HG03342 (cell line): ENCODE data around the gene ETV6.

Source experiments
- ATAC-seq: cut with Tn5 transposase; IDR thresholded peaks from one replicate; pipeline ENCODE4 v1.9.1; 2021; ENCODE audit warnings: mild to moderate bottlenecking, moderate library complexity; ENCODE audit not compliant: unreplicated experiment

The ETV6 gene

DNA sequence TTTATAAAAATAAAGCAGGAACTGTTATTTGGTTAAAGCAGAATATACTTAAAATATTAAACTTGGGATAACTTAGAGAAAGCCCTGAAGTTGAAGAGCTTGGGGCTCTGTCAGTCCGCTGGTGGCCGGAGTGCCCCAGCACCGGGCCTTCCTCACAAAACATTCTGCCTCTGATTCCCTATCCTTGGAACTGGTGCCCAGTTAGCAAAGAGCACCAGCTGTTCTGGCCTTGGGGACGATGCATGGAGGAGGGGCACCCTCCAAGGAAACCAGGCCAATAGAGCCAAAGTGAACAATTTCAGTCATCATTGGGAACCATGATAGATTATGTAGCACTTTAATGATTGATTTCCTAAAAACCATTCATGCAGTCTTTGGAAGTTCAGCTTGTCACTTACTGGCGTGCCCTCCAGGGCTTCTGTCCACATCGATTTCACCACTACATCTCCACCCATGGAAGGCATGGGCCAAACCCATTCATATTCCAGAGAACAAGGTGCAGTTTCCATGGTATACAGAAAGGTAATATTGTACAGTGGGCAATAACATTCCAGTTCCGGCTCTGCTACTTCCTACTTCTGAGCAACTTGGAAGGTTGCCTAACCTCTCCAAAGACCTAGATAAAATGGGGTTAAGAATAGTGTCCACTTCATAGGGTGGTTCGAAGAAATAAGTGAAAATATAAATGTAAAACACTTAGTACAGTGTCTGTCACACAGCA is 145.9 kb downstream of the ETV6 start:
- ATAC-seq = no peak

GRCh38 chr12:11795913-11796459 is 146.5 kb downstream of the ETV6 start:
- no peak for ATAC-seq

GRCh38 chr12:11797317-11797913 is 147.9 kb downstream of the ETV6 start:
- no peak for ATAC-seq

GRCh38 chr12:11798006-11798708 is 148.7 kb downstream of the ETV6 start:
- ATAC-seq = no peak

DNA sequence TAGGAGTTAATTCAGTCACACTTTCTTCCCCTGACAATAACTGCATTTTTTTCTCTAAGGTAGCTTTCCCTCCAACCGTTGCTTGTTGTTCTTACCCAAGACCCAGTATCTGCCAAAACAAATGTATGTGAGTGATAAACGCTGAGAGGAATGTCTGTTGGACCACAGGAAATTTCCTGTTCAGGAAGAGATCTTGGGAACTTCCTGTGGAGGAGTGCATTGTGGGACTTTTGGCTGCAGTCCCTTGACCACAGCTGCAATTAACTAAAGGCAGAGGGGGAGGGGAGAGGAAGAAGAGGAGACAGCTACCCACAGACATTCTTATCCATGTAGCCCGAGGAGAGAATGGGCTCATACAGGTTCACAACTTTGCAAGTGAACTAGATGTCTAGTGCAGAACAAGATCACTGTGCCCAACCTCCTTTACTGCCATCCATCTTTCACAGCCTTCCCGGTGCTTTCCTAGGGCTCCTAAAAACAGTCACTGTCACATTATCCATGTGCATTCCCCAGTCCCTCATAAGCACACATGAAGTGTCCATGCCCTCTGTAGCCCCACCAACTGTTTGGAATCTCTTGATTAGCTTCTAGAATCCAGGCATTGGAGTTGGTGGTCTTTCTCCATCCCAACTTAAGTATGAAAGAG is 149.5 kb downstream of the ETV6 start:
- no peak for ATAC-seq

GRCh38 chr12:11799502-11799873 is 150.0 kb downstream of the ETV6 start:
- ATAC-seq = no peak

GRCh38 chr12:11801643-11802042 is 152.2 kb downstream of the ETV6 start:
- ATAC-seq = no peak

- no peak for ATAC-seq
Observed at GRCh38 chr12:11804130-11804529, 154.7 kb downstream of the ETV6 start.

- ATAC-seq = no peak
Observed at GRCh38 chr12:11805043-11805442, 155.6 kb downstream of the ETV6 start.

GRCh38 chr12:11805680-11806079 is 156.2 kb downstream of the ETV6 start:
- ATAC-seq = no peak

GRCh38 chr12:11807458-11807857 is 158.0 kb downstream of the ETV6 start:
- ATAC-seq = no peak

DNA sequence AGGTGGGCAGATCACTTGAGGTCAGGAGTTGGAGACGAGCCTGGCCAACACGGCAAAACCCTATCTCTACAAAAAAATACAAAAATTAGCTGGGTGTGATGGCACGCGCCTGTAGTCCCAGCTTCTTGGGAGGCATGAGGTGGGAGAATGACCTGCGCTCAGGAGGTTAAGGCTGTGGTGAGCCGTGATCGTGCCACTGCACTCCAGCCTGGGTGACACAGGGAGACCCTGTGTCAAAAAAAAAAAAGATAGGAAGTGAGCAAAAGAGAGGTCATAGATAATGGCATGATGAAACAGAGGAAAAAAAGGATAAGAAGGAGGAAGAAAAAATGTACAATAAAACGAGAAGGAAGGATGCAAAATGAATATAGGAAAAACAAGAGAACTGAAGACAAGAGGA is 159.5 kb downstream of the ETV6 start:
- no peak for ATAC-seq

DNA sequence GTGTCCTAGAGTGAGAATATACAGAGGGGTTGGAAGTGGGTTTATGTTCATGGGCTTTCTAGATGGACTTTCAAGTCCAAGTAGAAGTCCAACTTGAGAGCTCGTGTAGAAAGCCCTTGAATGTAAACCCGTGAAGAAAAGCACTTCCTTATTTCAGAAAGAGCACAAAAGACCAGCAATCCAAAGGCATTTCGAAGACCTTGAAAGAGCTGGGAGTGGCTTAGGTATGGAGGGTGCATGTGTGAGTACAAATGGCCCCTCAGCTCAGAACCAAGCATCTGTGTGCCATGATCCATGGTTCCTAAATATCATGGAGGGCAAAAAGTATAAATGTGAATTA is 160.7 kb downstream of the ETV6 start:
- ATAC-seq = no peak

- no peak for ATAC-seq
Observed at GRCh38 chr12:11811008-11811407, 161.5 kb downstream of the ETV6 start.

- ATAC-seq = peak; percentile 21
Observed at GRCh38 chr12:11812241-11812585, 162.7 kb downstream of the ETV6 start.

- peak; percentile 76 for ATAC-seq
Observed at GRCh38 chr12:11812586-11813437, 163.3 kb downstream of the ETV6 start.

GRCh38 chr12:11813438-11813813 is 164.0 kb downstream of the ETV6 start:
- no peak for ATAC-seq

DNA sequence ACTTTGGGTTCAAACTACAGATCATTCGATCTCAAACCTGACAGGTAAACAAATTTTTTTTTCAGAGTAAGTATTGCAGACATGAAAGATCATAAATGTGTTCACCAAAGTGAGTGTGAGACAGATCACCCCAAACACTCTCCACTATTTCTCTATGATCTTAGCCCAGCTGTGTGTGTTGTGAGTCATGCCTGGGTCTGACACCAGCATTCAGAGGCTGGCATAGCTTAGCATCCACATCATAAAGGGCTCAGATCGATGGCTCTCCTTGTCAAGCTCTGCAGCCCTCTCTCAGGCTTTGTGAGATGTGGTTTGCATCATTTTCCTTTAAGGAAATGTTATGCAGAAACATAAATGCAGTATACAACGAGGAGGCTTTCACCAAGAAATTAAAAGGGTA is 164.9 kb downstream of the ETV6 start:
- no peak for ATAC-seq

DNA sequence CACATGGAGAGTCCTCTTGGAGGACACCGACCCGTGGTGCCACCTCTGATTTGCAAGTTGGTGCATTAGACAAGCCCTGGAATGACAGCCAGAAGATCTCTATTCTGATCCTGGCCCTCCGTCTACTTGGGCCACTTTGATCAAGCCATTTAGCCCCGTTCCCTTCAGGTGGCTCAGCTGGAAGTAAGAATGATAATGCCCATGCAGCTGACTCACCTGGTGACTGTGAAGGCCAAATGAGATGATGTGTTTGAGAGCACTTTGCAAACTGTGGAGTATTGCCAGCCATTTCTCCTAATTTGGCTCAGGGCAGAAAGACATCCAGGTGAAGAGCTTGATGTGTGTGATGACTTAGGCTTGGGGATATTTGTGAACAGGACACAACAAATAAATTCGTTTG is 165.9 kb downstream of the ETV6 start:
- ATAC-seq = no peak

- ATAC-seq = no peak
Observed at GRCh38 chr12:11819643-11820042, 170.2 kb downstream of the ETV6 start.

GRCh38 chr12:11820476-11820875 is 171.0 kb downstream of the ETV6 start:
- ATAC-seq = no peak
